Esophagus squamous epithelium (tissue), 5 donors: ENCODE data around the gene SOX11. TPM values are rescaled to one million over a fixed set of nuclear protein-coding genes. Genes with fewer than 3 reads are reported as not detected.
A peak's percentile ranks its signal among the peaks of the same experiment; 100 is the strongest.

Experiments
- DNase-seq: peaks from one replicate; lab custom pipeline; 2025; lab: John Stamatoyannopoulos, UW
- H3K27ac ChIP-seq, 4 donors: fragments of 200-600 bp; sonication (generic); one replicate each; pipeline ENCODE4 v1.5.1; 2016 to 2019; ENCODE audit warnings: mild to moderate bottlenecking in 1 of 4
- H3K27me3 ChIP-seq, 4 donors: fragments of 200-600 bp; sonication (generic); 1 replicate in 3 of 4; 2 replicates in 1 of 4; pipeline versions ENCODE4 v1.5.1 to v1.6.0; 2017 to 2021; ENCODE audit warnings: antibody characterized with exemption in 1 of 4
- H3K36me3 ChIP-seq, 3 donors: fragments of 200-600 bp; sonication (generic); one replicate each; pipeline ENCODE4 v1.5.1; 2016 to 2019
- H3K4me1 ChIP-seq, 3 donors: fragments of 200-600 bp; sonication (generic); one replicate each; pipeline ENCODE4 v1.5.1; 2017 to 2019
- H3K4me3 ChIP-seq, 4 donors: fragments of 200-600 bp; sonication (generic); 1 replicate in 3 of 4; 2 replicates in 1 of 4; pipeline ENCODE4 v1.5.1; 2016 to 2019; ENCODE audit warnings: mild to moderate bottlenecking in 2 of 4, moderate library complexity in 1 of 4
- H3K9me3 ChIP-seq, 3 donors: fragments of 200-600 bp; sonication (generic); one replicate each; pipeline ENCODE4 v1.5.1; 2016 to 2019
- POLR2A ChIP-seq, 4 donors: fragments of 450-650 bp; IDR thresholded peaks; one replicate each; pipeline ENCODE4 v1.6.1; 2017; ENCODE audit warnings: antibody characterized with exemption in 4 of 4, mild to moderate bottlenecking in 4 of 4, moderate library complexity in 3 of 4
- WGBS, 2 donors: methylation state at CpG; one replicate each; pipeline ENCODE4 v1.1.5; 2018; 5-methylcytosine and 5-hydroxymethylcytosine counted together
- intact Hi-C: fragments of 100-400 bp; cut with DNase I; formaldehyde crosslinking; loops from one replicate; pipeline ENCODE4 v1.15.0; 2022
- total RNA-seq, 4 donors: library from RNA; depleted of rRNA; stranded (reverse); fragments of >200 nt; gene quantifications; one replicate each; pipeline ENCODE4 v1.1.0, GENCODE V29; 2016
- TF ChIP-seq, protein P1 (sequence below), 6 experiments: fragments of 450-650 bp in 4 of 6; fragments of 200-600 bp in 2 of 6; sonication (generic) in 2 of 6; IDR thresholded peaks; one replicate each; pipeline ENCODE4 v1.5.1; 2016 to 2019; ENCODE audit warnings: antibody characterized with exemption in 6 of 6, mild to moderate bottlenecking in 4 of 6, moderate library complexity in 4 of 6
- donor health status: DM: yes; HTN: yes; CAD: no.

Gene SOX11
- total RNA-seq, 4 donors from 2014 or later: not detected

DNA sequence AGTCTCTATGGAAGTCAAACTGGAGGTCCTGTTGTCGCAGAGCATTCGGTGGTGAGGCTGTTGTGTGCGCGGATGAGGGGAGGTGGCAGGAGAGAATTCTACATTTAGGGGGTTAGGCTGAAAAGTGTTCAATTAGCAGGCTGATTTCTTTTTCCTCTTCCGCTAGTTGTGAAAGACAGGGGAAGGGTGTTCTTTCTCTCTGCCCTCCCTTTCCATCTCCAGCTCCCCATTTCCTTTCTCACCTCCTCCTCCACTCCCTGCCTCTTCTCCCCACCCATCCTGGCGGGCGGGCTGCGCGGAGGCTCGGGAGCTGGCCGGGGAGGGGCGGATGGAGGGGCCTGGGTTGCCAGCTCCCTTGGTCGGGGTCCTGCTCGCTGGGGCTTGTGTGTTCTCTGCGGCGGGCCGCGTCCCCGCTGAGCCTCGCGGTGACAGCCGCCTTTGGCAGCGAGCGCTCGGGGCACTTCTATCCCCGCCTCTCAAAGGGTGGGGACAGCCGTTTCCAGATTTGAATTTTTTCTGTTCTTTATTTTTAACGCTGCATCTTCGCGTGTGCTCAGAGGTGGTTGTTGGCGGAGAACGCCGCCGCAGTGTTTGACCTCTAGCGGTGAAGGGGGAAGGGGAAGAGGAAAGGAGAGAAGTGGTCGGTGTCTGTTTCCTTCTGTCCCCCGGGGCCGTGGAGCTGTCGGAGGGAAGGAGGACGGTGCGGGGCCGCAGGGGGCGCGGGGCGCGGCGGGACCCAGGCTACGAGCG, 3.6 kb downstream of the SOX11 start:
- no peak for DNase-seq
- peak overlapping the region in 3 of 4 donors; percentile 10 to 56 (median 36) for H3K4me3 ChIP-seq
- H3K4me1 ChIP-seq: peaks cover 21 to 52% (median 23%) of the 10 kb centered on the region in 3 donors
- H3K27ac ChIP-seq: no peak overlapping the region
- WGBS, 2 donors: 12 to 24% methylated on average over 12 to 16 of the region's 49 CpGs
- H3K27me3 ChIP-seq: peaks cover 13 to 100% (median 35%) of the 10 kb centered on the region in 4 donors
- no peaks in the 10 kb centered on the region for H3K36me3 ChIP-seq
- H3K9me3 ChIP-seq: no peaks in the 10 kb centered on the region
- TF ChIP-seq POLR2A (IDR thresholded peaks at IDR 0.05): no peak
- intact Hi-C loops: no loop called here

DNA sequence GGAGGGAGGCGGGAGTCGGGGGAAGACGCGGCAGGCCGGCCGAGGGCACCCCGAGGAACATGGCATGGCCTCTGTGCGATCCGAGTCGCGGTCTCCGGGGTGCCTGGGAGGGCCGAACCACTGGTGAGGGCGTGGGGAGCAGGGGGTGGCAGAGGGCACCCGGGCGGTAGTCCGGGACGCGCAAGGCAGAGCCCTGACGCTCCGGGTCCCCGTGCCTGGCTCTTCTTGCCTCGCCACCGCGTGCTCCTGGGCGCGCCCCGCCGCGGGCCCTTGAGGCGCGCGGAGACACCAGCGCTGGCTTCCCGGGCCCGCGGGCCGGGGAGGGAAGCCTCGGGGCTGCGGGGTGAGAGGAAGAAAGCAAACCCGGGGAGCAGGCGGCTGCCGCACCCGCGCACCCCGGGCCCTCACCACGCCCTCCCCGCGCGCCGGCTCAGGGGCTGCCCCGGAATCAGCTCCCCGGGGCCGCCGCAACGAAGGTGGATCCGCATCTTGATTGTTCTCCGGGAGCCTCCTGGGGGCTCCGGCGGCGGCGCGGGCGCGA, 4.3 kb downstream of the SOX11 start:
- Histone ChIP-seq H3K4me1 (peaks cover 19 to 46% (median 21%) of the 10 kb centered on the region in 3 donors), H3K27ac (no peak overlapping the region), H3K4me3 (peak overlapping the region; percentile 9 to 56 (median 23)), H3K36me3 (no peaks in the 10 kb centered on the region), H3K9me3 (no peaks in the 10 kb centered on the region), H3K27me3 (peaks cover 13 to 100% (median 34%) of the 10 kb centered on the region in 4 donors)
- intact Hi-C loops: no loop called here
- WGBS, 2 donors: no CpG with 5 or more reads among the region's 65 CpGs
- no peak for DNase-seq
- TF ChIP-seq, protein P1, sequence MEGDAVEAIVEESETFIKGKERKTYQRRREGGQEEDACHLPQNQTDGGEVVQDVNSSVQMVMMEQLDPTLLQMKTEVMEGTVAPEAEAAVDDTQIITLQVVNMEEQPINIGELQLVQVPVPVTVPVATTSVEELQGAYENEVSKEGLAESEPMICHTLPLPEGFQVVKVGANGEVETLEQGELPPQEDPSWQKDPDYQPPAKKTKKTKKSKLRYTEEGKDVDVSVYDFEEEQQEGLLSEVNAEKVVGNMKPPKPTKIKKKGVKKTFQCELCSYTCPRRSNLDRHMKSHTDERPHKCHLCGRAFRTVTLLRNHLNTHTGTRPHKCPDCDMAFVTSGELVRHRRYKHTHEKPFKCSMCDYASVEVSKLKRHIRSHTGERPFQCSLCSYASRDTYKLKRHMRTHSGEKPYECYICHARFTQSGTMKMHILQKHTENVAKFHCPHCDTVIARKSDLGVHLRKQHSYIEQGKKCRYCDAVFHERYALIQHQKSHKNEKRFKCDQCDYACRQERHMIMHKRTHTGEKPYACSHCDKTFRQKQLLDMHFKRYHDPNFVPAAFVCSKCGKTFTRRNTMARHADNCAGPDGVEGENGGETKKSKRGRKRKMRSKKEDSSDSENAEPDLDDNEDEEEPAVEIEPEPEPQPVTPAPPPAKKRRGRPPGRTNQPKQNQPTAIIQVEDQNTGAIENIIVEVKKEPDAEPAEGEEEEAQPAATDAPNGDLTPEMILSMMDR (IDR thresholded peaks at IDR 0.05): no peak
- TF ChIP-seq POLR2A (IDR thresholded peaks at IDR 0.05): no peak

DNA sequence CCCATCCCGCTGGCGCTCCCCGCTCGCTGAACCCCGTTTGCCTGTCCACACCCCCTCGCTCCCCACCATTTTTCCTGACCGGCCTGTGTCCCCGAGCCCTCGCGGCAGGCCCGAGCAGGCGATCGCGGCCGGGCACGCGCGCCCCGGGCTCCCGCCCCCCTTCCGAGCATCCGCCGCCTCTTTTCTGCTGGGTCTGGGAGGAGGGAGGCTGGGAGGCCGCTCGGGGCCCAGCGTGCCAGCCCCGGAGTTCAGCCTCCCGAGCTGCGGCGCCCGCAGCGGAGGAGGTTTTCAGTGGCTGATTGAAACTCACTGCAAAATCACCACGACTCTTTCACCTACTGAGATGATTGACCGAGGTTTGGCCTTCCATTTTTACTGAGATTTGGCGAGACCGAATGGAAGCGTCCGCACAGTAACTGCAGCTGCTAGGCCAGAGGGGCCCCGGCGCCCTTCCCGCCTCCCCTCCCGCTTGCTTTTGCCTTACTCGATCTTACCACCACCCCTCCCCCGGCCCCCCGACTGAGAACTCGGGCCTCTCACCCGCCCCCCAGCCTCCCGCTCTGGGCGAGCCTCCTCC, 4.8 kb downstream of the SOX11 start:
- no peak for DNase-seq
- H3K4me3 ChIP-seq: peak overlapping the region; percentile 9 to 56 (median 23)
- whole genome bisulfite sequencing, 2 donors: 11% methylated on average over 21 of the region's 49 CpGs; no CpG with 5 or more reads in 1 of the 2 donors

DNA sequence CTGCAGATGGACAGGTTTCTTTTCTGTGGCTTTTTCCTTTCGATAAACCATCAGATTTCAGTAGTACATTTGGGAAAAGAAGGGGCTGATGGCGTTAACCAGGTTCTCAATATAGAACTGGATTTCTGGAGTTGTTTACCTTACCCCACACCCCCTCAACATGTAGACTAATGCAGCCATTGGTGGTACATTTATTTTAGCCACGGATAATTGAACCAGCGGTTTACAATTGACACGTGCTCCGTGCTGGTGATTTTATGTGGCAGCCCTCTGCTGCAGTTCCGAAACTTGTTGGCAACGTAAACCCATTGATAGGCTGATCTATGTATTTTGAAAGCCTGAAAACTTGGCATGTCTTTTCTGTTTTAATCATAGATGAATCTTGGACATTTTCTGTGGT, 5.4 kb downstream of the SOX11 start:
- H3K27me3 ChIP-seq: peaks cover 13 to 98% (median 31%) of the 10 kb centered on the region in 4 donors
- H3K4me3 ChIP-seq: no peak overlapping the region
- WGBS, 2 donors: 61 to 71% methylated on average over 7 to 8 of the region's 8 CpGs

More for the DNA sequence above, 4.8 kb downstream of the SOX11 start:
- Histone ChIP-seq H3K27ac (no peak overlapping the region), H3K9me3 (no peaks in the 10 kb centered on the region), H3K36me3 (no peaks in the 10 kb centered on the region), H3K27me3 (peaks cover 13 to 98% (median 33%) of the 10 kb centered on the region in 4 donors), H3K4me1 (peaks cover 14 to 40% (median 21%) of the 10 kb centered on the region in 3 donors)
- intact Hi-C loops: no loop called here
- TF ChIP-seq, protein P1 (IDR thresholded peaks at IDR 0.05): no peak
- TF ChIP-seq POLR2A (IDR thresholded peaks at IDR 0.05): no peak

DNA sequence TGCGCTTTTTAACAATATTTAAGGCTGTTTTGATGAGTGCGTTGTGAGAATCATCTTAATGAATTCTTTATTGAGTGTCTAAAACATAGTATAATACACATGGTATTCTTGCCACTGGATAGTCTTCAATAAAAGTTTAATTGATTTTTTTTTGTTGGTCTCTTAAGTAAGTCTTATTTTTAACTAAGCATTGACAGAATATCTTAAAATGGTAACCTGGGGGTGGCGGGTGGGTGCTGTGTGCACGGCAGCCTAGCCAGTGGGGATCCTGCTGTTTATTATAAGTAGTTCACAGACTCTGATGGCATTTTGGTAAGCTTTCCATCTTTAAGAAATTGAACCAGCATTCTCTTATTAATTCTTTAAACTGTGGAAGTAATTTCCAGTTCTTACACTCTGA, 6.0 kb downstream of the SOX11 start:
- H3K4me1 ChIP-seq: peaks cover 13 to 29% (median 14%) of the 10 kb centered on the region in 3 donors
- DNase-seq: no peak
- H3K27me3 ChIP-seq: peaks cover 13 to 98% (median 28%) of the 10 kb centered on the region in 4 donors
- no peaks in the 10 kb centered on the region for H3K36me3 ChIP-seq
- 88 to 97% methylated on average over 4 of the region's 4 CpGs for WGBS, 2 donors
- no peak overlapping the region for H3K27ac ChIP-seq
- TF ChIP-seq, protein P1 (IDR thresholded peaks at IDR 0.05): no peak
- TF ChIP-seq POLR2A (IDR thresholded peaks at IDR 0.05): no peak
- intact Hi-C loops: no loop called here
- no peaks in the 10 kb centered on the region for H3K9me3 ChIP-seq
- no peak overlapping the region for H3K4me3 ChIP-seq

More for the DNA sequence above, 5.4 kb downstream of the SOX11 start:
- peaks cover 13 to 35% (median 16%) of the 10 kb centered on the region in 3 donors for H3K4me1 ChIP-seq
- H3K9me3 ChIP-seq: no peaks in the 10 kb centered on the region
- DNase-seq: no peak
- no peak overlapping the region for H3K27ac ChIP-seq
- intact Hi-C loops: no loop called here
- no peak for TF ChIP-seq POLR2A (IDR thresholded peaks at IDR 0.05)
- H3K36me3 ChIP-seq: no peaks in the 10 kb centered on the region
